H1 (cell line): ENCODE data around the gene FLVCR1. TPM values are rescaled to one million over a fixed set of nuclear protein-coding genes. Genes with fewer than 3 reads are reported as not detected.

Source experiments
- CTCF ChIA-PET: fragments of 300-600 bp; sonication (Branson Sonifier 250); formaldehyde crosslinking; loops from one replicate; lab custom pipeline; 2021; ENCODE audit not compliant: partially characterized antibody; lab: Charles Lee
- POLR2A ChIA-PET: fragments of 300-600 bp; sonication (Branson Sonifier 250); formaldehyde crosslinking; loops from one replicate; lab custom pipeline; 2021; ENCODE audit warnings: inconsistent platforms; ENCODE audit not compliant: partially characterized antibody; lab: Charles Lee
- DNase-seq, 2 experiments: peaks; one replicate each; pipeline versions ENCODE4 v3.0.0 to v3.0.0-alpha.2; 2010 to 2022; ENCODE audit warnings: low spot score in 2 of 2, low read depth in 1 of 2, mixed read lengths in 1 of 2
- FAIRE-seq: peaks from 2 replicates; lab custom pipeline; 2011; peaks lifted over from hg19 to GRCh38; lab: Jason Lieb, UNC
- H2AFZ ChIP-seq: 2 replicates; pipeline ENCODE4 v1.8.1; 2012; ENCODE audit warnings: low read length, inconsistent platforms
- H2AK5ac ChIP-seq: 2 replicates; pipeline ENCODE4 v1.6.1; 2013; ENCODE audit warnings: low read depth, low read length
- H2BK120ac ChIP-seq: replicated peaks from 2 replicates; pipeline ENCODE3; 2013; ENCODE audit warnings: low read depth, low read length, inconsistent platforms
- H2BK12ac ChIP-seq: 2 replicates; pipeline ENCODE4 v1.6.1; 2013; ENCODE audit warnings: low read depth, low read length
- H2BK15ac ChIP-seq: 2 replicates; pipeline ENCODE4 v1.6.1; 2013; ENCODE audit warnings: low read length
- H2BK20ac ChIP-seq: 2 replicates; pipeline ENCODE4 v1.6.1; 2013; ENCODE audit warnings: low read length
- H2BK5ac ChIP-seq: 2 replicates; pipeline ENCODE4 v1.6.1; 2013; ENCODE audit warnings: low read depth, low read length
- H3K14ac ChIP-seq: 2 replicates; pipeline ENCODE4 v1.6.1; 2013; ENCODE audit warnings: inconsistent platforms; ENCODE audit not compliant: insufficient read length
- H3K18ac ChIP-seq: 2 replicates; pipeline ENCODE4 v1.6.1; 2013; ENCODE audit warnings: low read length; ENCODE audit errors: extremely low read depth
- H3K23ac ChIP-seq: 2 replicates; pipeline ENCODE4 v1.6.1; 2013; ENCODE audit warnings: inconsistent platforms; ENCODE audit not compliant: insufficient read length
- H3K23me2 ChIP-seq: 2 replicates; pipeline ENCODE4 v1.6.1; 2013; ENCODE audit warnings: low read depth, low read length
- H3K27ac ChIP-seq: 2 replicates; pipeline ENCODE4 v1.6.1; 2011; ENCODE audit warnings: low read depth, low read length, inconsistent platforms
- H3K27me3 ChIP-seq, 4 experiments: replicated peaks in 1 of 4; 1 replicate in 1 of 4; 2 replicates in 3 of 4; pipeline versions ENCODE4 v1.6.1 to v1.8.1; 2011 to 2013; ENCODE audit warnings: low read length in 3 of 4, mild to moderate bottlenecking in 3 of 4, inconsistent platforms in 2 of 4, mixed read lengths in 2 of 4, moderate library complexity in 1 of 4; ENCODE audit not compliant: control insufficient read depth in 3 of 4, insufficient read depth in 3 of 4; ENCODE audit errors: extremely low read depth in 1 of 4
- H3K36me3 ChIP-seq, 4 experiments: 2 replicates each; pipeline versions ENCODE4 v1.6.1 to v1.8.1; 2011 to 2013; ENCODE audit warnings: mild to moderate bottlenecking in 4 of 4, low read length in 3 of 4, moderate library complexity in 2 of 4, control low read depth in 1 of 4, inconsistent platforms in 1 of 4; ENCODE audit not compliant: insufficient read depth in 4 of 4, control insufficient read depth in 2 of 4
- H3K4ac ChIP-seq: replicated peaks from 2 replicates; pipeline ENCODE3; 2013; ENCODE audit warnings: low read length, low read depth, mixed read lengths, inconsistent platforms; ENCODE audit not compliant: insufficient read length
- H3K4me1 ChIP-seq, 4 experiments: replicated peaks in 1 of 4; 1 replicate in 1 of 4; 2 replicates in 3 of 4; pipeline versions ENCODE4 v1.6.1 to v1.8.1; 2011 to 2013; ENCODE audit warnings: low read length in 3 of 4, inconsistent platforms in 2 of 4, mixed read lengths in 1 of 4; ENCODE audit not compliant: insufficient read depth in 4 of 4, control insufficient read depth in 3 of 4
- H3K4me2 ChIP-seq, 2 experiments: 2 replicates each; pipeline versions ENCODE4 v1.6.1 to v1.8.1; 2011 to 2013; ENCODE audit warnings: low read depth in 2 of 2, low read length in 2 of 2, control low read depth in 1 of 2, inconsistent platforms in 1 of 2, mild to moderate bottlenecking in 1 of 2; ENCODE audit not compliant: insufficient read depth in 1 of 2
- H3K4me3 ChIP-seq, 4 experiments: fragments of 200-600, 300-600 bp in 1 of 4; sonication (generic), shearing (Covaris generic), sonication (Bioruptor Twin) in 1 of 4; 2 replicates each; pipeline versions ENCODE4 v1.5.1 to v1.8.1; 2011 to 2016; ENCODE audit warnings: low read length in 4 of 4, low read depth in 3 of 4, control low read depth in 2 of 4, inconsistent platforms in 2 of 4, mild to moderate bottlenecking in 2 of 4, mixed read lengths in 1 of 4, moderate library complexity in 1 of 4; ENCODE audit not compliant: insufficient read depth in 2 of 4; ENCODE audit errors: extremely low read depth in 1 of 4
- H3K56ac ChIP-seq: replicated peaks from 2 replicates; pipeline ENCODE3; 2013; ENCODE audit warnings: low read depth, mild to moderate bottlenecking, mixed read lengths, low read length, inconsistent platforms; ENCODE audit not compliant: insufficient read length
- H3K79me1 ChIP-seq: 2 replicates; pipeline ENCODE4 v1.6.1; 2013; ENCODE audit warnings: low read depth, low read length, control low read depth
- H3K79me2 ChIP-seq, 2 experiments: 2 replicates each; pipeline versions ENCODE4 v1.6.1 to v1.8.1; 2012 to 2013; ENCODE audit warnings: low read length in 2 of 2, mild to moderate bottlenecking in 2 of 2, inconsistent platforms in 1 of 2; ENCODE audit not compliant: insufficient read depth in 2 of 2, control insufficient read depth in 1 of 2
- H3K9ac ChIP-seq, 4 experiments: replicated peaks in 1 of 4; 1 replicate in 1 of 4; 2 replicates in 3 of 4; pipeline versions ENCODE4 v1.6.1 to v1.8.1; 2011 to 2013; ENCODE audit warnings: low read depth in 3 of 4, low read length in 3 of 4, control low read depth in 2 of 4, mild to moderate bottlenecking in 2 of 4, moderate library complexity in 2 of 4, inconsistent platforms in 1 of 4; ENCODE audit errors: extremely low read depth in 1 of 4
- H3K9me3 ChIP-seq, 2 experiments: 2 replicates each; pipeline versions ENCODE4 v1.6.1 to v1.8.1; 2012 to 2013; ENCODE audit warnings: mild to moderate bottlenecking in 2 of 2, moderate library complexity in 2 of 2, control low read depth in 1 of 2, inconsistent platforms in 1 of 2, low read depth in 1 of 2, low read length in 1 of 2, mixed read lengths in 1 of 2; ENCODE audit not compliant: insufficient read depth in 2 of 2
- H4K20me1 ChIP-seq, 2 experiments: replicated peaks in 1 of 2; 2 replicates each; pipeline versions ENCODE3 to v1.8.1; 2011 to 2013; ENCODE audit warnings: inconsistent platforms in 2 of 2, low read length in 2 of 2, mild to moderate bottlenecking in 1 of 2; ENCODE audit not compliant: insufficient read depth in 2 of 2, control insufficient read depth in 1 of 2
- H4K5ac ChIP-seq: 2 replicates; pipeline ENCODE4 v1.6.1; 2013; ENCODE audit warnings: low read length, low read depth, mixed read lengths, inconsistent platforms; ENCODE audit not compliant: insufficient read length
- H4K8ac ChIP-seq: 2 replicates; pipeline ENCODE4 v1.8.0; 2013; ENCODE audit warnings: mild to moderate bottlenecking, moderate library complexity, low read length, inconsistent platforms; ENCODE audit not compliant: insufficient read depth; ENCODE audit errors: extremely low read depth
- H4K91ac ChIP-seq: replicated peaks from 2 replicates; pipeline ENCODE3; 2013; ENCODE audit warnings: low read length, mixed read lengths, inconsistent platforms; ENCODE audit not compliant: insufficient read length
- CBX8 ChIP-seq: fragments of 300-800, 300-1000 bp; sonication (generic); IDR thresholded peaks from 2 replicates; pipeline ENCODE4 v1.7.1; 2016; ENCODE audit warnings: low read depth, low read length, borderline replicate concordance
- CEBPB ChIP-seq: IDR thresholded peaks from 2 replicates; pipeline ENCODE4 v1.6.1; 2012; ENCODE audit warnings: low read depth, low read length
- CHD2 ChIP-seq: IDR thresholded peaks from 2 replicates; pipeline ENCODE4 v1.6.1; 2012; ENCODE audit warnings: low read length, improper control_type of control experiment
- EGR1 ChIP-seq: IDR thresholded peaks from 2 replicates; pipeline ENCODE4 v1.6.1; 2011; ENCODE audit warnings: low read depth, low read length, borderline replicate concordance
- HDAC2 ChIP-seq, 2 experiments: fragments of 300-600 bp in 1 of 2; sonication (generic) in 1 of 2; IDR thresholded peaks; 2 replicates each; pipeline ENCODE4 v1.6.1; 2011 to 2012; ENCODE audit warnings: low read depth in 2 of 2, low read length in 2 of 2, mild to moderate bottlenecking in 2 of 2, moderate library complexity in 2 of 2, borderline replicate concordance in 1 of 2, inconsistent platforms in 1 of 2
- JUN ChIP-seq: IDR thresholded peaks from 2 replicates; pipeline ENCODE4 v1.6.1; 2011; ENCODE audit warnings: low read depth, mild to moderate bottlenecking, improper control_type of control experiment, low read length
- JUND ChIP-seq: IDR thresholded peaks from 2 replicates; pipeline ENCODE4 v1.6.1; 2011; ENCODE audit warnings: mild to moderate bottlenecking, improper control_type of control experiment, low read length
- PHF8 ChIP-seq: fragments of 200-600 bp; sonication (generic); conservative IDR thresholded peaks from 2 replicates; pipeline ENCODE4 v1.7.1; 2012; ENCODE audit warnings: low read depth, mild to moderate bottlenecking, inconsistent platforms, low read length, moderate library complexity
- SUZ12 ChIP-seq: fragments of 200-600 bp; sonication (generic); IDR thresholded peaks from 2 replicates; pipeline ENCODE4 v1.6.1; 2012; ENCODE audit warnings: mild to moderate bottlenecking, inconsistent platforms, low read length, moderate library complexity, mixed read lengths
- TBP ChIP-seq: IDR thresholded peaks from 2 replicates; pipeline ENCODE4 v1.6.1; 2011; ENCODE audit warnings: low read depth, low read length, improper control_type of control experiment
- YY1 ChIP-seq: IDR thresholded peaks from 2 replicates; pipeline ENCODE4 v1.6.1; 2011; ENCODE audit warnings: low read depth, mild to moderate bottlenecking, low read length
- WGBS, 2 experiments: shearing (Covaris generic) in 1 of 2; methylation state at CpG; one replicate each; pipeline versions ENCODE4 v1.1.6 to v1.1.7; 2013 to 2015; ENCODE audit warnings: low lambda C conversion rate in 2 of 2, mixed read lengths in 2 of 2, inconsistent platforms in 1 of 2, low coverage in 1 of 2, missing lambda C conversion rate in 1 of 2; ENCODE audit not compliant: insufficient replicate concordance in 2 of 2, insufficient coverage in 1 of 2, insufficient read length in 1 of 2; ENCODE audit errors: extremely low coverage in 1 of 2, missing lambda C conversion rate in 1 of 2; 5-methylcytosine and 5-hydroxymethylcytosine counted together
- polyA plus RNA-seq, 7 experiments: library from polyadenylated mRNA; depleted of rRNA in 3 of 7; stranded (reverse) in 5 of 7; unstranded in 2 of 7; fragments of >200 nt in 5 of 7; fragments of 200-250 nt in 2 of 7; gene quantifications; 1 replicate in 5 of 7; 2 replicates in 1 of 7; 4 replicates in 1 of 7; pipeline versions ENCODE4 v1.2.1 to v1.2.3, GENCODE V29; 2011 to 2013; ENCODE audit warnings: missing spikeins in 2 of 7, mixed read lengths in 2 of 7
- total RNA-seq: library from RNA; stranded (reverse); fragmentation: NEBNext Ultra II Directional; extraction: Animal tissue kit (Norgen Biotek cat#: 25700); gene quantifications from 2 replicates; pipeline ENCODE4 v1.2.1, GENCODE V29; 2021
- TF ChIP-seq, protein P1 (sequence below), 3 experiments: IDR thresholded peaks; 1 replicate in 2 of 3; 2 replicates in 1 of 3; pipeline versions ENCODE4 v1.5.1 to v1.6.1; 2011; ENCODE audit warnings: low read length in 3 of 3, mild to moderate bottlenecking in 3 of 3, inconsistent platforms in 2 of 3, low read depth in 1 of 3, moderate library complexity in 1 of 3; ENCODE audit not compliant: insufficient read depth in 1 of 3; ENCODE audit errors: control extremely low read depth in 1 of 3

Gene FLVCR1
- total and polyA plus RNA-seq, 2 of the 8 experiments (the other 6 are each of a cell fraction or from before 2014, with no cell fraction given): 31.8 to 75.7 TPM

GRCh38 chr1:212871976-212872375 lies 13.9 kb downstream of the FLVCR1 start:
- H2BK15ac ChIP-seq: no peak overlapping the region
- H3K9me3 ChIP-seq: no peaks in the 10 kb centered on the region
- H3K79me1 ChIP-seq: no peaks in the 10 kb centered on the region; the same call in 1 of the 2 replicates
- H3K4me2 ChIP-seq: no peak overlapping the region
- H3K27me3 ChIP-seq: no peaks in the 10 kb centered on the region
- no peak overlapping the region for H3K14ac ChIP-seq
- H3K4me3 ChIP-seq: no peak overlapping the region
- no peaks in the 10 kb centered on the region for H3K4me1 ChIP-seq
- H3K79me2 ChIP-seq: peaks cover 0 to 67% of the 10 kb centered on the region in 2 experiments; a peak in 2 of 4 replicates
- H2AFZ ChIP-seq: no peak overlapping the region
- peaks cover 20 to 96% (median 54%) of the 10 kb centered on the region in 4 experiments for H3K36me3 ChIP-seq
- FAIRE-seq (no peak), DNase-seq (no peak)
- H2BK120ac ChIP-seq: no peak overlapping the region
- no peak overlapping the region for H2AK5ac ChIP-seq
- 58% methylated on average over 1 of the region's 1 CpG; no CpG with 5 or more reads in 1 of the 2 experiments for WGBS, 2 experiments
- no peak overlapping the region for H2BK20ac ChIP-seq
- H3K56ac ChIP-seq: no peak overlapping the region
- POLR2A ChIA-PET: interaction anchor here (1.0 to 2.8 kb wide), 7 partner anchors 8 to 72 kb away, joined by 3 to 20 read pairs (median 7); partner anchors contain the start of gene FLVCR1
- no peak overlapping the region for H4K8ac ChIP-seq
- no peak overlapping the region for H2BK5ac ChIP-seq
- CTCF ChIA-PET: interaction anchor here (0.8 to 1.7 kb wide), 5 partner anchors 11 to 249 kb away, joined by 3 to 5 read pairs (median 4); no protein-coding TSS in a partner anchor
- H3K9ac ChIP-seq: no peak overlapping the region
- peaks cover 3 to 8% of the 10 kb centered on the region in 2 experiments for H4K20me1 ChIP-seq
- no peak overlapping the region for H2BK12ac ChIP-seq
- no peak overlapping the region for H3K27ac ChIP-seq
- no peak overlapping the region for H4K5ac ChIP-seq
- peaks cover 1% of the 10 kb centered on the region; the same call in 1 of the 2 replicates for H3K23me2 ChIP-seq
- H3K23ac ChIP-seq: no peak overlapping the region
- no peak overlapping the region for H3K4ac ChIP-seq
- H4K91ac ChIP-seq: no peak overlapping the region
- H3K18ac ChIP-seq: no peak overlapping the region
- TF ChIP-seq HDAC2 (IDR thresholded peaks at IDR 0.05; ENCODE audit: borderline replicate concordance in 1 of 2, low read depth in 2 of 2, low read length in 2 of 2) (no peak), CBX8 (no peak), SUZ12 (no peak), TBP (no peak), CEBPB (no peak), YY1 (no peak), JUN (no peak), JUND (no peak), PHF8 (no peak), CHD2 (no peak), EGR1 (no peak)
- TF ChIP-seq, protein P1, sequence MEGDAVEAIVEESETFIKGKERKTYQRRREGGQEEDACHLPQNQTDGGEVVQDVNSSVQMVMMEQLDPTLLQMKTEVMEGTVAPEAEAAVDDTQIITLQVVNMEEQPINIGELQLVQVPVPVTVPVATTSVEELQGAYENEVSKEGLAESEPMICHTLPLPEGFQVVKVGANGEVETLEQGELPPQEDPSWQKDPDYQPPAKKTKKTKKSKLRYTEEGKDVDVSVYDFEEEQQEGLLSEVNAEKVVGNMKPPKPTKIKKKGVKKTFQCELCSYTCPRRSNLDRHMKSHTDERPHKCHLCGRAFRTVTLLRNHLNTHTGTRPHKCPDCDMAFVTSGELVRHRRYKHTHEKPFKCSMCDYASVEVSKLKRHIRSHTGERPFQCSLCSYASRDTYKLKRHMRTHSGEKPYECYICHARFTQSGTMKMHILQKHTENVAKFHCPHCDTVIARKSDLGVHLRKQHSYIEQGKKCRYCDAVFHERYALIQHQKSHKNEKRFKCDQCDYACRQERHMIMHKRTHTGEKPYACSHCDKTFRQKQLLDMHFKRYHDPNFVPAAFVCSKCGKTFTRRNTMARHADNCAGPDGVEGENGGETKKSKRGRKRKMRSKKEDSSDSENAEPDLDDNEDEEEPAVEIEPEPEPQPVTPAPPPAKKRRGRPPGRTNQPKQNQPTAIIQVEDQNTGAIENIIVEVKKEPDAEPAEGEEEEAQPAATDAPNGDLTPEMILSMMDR (IDR thresholded peaks at IDR 0.05; ENCODE audit: control extremely low read depth in 1 of 3, insufficient read depth in 1 of 3, low read depth in 1 of 3, low read length in 3 of 3): no peak
